HL-60/S4 treated with retinoic acid at 250 ng/mL for 4 days and 3 days (cell line): ENCODE results near the gene VDAC2.
"Not testable (repeated sequence)": the region's sequence is repeated elsewhere in the genome, so short reads cannot be mapped to it uniquely, and the experiment has no call there.

Experiments
- in situ Hi-C: fragments of 300-500 bp; cut with MboI; formaldehyde crosslinking; loops from 2 replicates; pipeline ENCODE4 v1.7.0; 2022; ENCODE audit warnings: low sequenced_read_pairs

Gene VDAC2

DNA sequence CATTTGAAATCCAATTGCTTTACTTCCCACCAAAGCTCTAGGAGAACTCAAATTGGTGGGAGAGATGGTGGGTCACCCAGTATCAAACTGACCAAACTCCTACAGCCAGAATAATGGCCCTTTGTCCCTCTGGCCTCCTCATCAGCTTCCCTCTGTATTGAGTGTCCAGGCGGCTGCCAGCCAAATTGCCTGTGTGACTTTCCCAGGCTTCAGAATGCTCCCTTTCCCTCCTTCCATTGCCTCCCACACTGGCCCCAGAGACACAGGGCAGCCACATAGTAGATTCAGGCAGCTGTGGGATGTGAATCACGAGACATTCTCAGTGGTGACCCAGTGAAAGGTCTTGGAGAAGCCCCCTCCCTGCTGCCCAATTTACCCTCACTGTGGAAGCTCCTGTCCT is 12.7 kb upstream of the VDAC2 start:
- in situ Hi-C loops, result no loop called here

GRCh38 chr10:75199949-75200348 is 10.6 kb upstream of the VDAC2 start:
- in situ Hi-C loops, result not testable (repeated sequence)

- in situ Hi-C loops, result no loop called here
Observed at GRCh38 chr10:75201793-75202307, 8.7 kb upstream of the VDAC2 start.

DNA sequence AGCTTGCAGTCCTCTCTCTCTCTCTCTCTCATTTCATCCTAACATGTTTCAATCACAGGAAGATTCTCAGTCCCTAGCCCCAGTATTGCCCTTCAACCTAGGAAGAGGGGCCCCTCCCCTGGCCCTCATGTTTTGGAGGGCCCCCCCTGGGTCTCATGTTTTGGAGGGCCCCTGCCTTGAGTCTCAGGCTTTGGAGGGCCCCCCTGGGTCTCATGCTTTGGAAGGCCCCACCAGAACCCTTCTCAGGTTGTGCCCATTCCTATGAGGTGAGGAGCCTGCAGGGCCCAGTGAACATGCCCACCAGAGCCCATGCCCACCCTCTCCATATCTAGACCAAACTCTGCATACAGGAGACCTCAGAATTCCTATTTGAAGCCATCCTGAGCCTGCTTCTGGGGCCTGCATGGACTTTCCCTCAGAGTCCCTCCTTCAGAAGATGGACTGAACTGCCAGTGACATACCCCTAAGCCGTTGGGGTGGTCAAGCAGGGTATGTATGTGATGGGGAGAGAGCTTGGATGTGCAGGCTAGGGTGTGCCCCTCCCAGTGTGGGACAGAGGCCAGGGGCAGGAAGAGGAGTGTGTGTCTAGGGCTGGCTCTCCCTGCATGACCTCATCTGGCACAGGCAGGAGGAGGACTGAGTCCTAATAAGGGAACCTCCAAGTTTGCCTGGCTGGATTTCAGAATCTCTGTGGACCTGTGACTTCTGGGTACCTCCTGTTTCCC is 8.1 kb upstream of the VDAC2 start:
- in situ Hi-C loops, result no loop called here

GRCh38 chr10:75203046-75203620 is 7.5 kb upstream of the VDAC2 start:
- in situ Hi-C loops, result not testable (repeated sequence)

DNA sequence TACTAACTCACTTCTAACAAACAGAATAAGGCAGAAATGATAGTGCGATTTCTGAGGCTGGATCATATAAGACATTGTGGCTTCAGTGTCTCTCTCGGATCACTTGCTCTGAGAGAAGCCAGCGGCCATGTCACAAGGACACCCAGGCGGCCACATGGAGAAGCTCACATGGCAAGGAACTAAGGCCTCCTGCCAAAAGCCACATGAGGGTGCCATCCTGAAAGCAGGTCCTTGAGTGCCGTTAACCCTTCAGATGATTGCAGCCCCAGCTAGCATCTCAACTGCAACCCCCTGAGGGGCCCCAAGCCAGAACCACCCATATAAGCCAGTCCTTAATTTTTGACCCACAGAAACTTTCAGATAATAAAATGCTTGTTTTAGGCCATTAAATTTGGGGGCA is 6.9 kb upstream of the VDAC2 start:
- in situ Hi-C loops, result no loop called here

DNA sequence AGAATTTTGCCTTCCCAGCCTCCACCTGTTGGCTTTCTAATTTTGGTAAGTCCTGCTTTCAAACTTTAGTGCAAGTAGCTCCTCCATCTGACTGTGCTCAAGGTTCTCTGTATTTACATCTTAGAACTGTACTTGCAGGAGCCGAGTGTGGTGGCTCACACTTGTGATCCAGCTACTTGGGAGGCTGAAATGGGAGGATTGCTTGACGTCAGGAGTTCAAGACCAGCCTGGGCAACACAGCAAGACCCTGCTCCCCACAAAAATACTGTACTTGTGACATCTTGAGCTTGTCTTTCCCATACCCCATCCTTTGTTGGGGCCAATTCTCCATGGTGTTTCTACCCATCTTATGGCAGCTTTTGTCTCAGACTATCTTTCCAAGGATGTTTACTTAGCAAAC is 4.7 kb upstream of the VDAC2 start:
- in situ Hi-C loops, result no loop called here

DNA sequence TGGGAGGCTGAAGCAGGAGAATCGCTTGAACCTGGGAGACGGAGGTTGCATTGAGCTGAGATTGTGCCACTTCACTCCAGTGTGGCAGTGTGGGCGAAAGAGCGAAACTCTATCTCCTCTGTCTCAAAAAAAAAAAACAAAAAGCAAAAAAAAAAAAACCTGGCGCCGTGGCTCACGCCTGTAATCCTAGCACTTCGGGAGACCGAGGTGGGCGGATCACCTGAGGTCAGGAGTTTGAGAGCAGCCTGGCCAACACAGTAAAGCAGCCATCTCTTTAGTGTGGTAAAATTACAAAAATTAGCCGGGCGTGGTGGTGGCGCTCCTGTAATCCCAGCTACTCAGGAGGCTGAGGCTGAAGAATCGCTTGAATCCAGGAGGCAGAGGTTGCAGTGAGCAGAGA is 4.0 kb upstream of the VDAC2 start:
- in situ Hi-C loops, result not testable (repeated sequence)

DNA sequence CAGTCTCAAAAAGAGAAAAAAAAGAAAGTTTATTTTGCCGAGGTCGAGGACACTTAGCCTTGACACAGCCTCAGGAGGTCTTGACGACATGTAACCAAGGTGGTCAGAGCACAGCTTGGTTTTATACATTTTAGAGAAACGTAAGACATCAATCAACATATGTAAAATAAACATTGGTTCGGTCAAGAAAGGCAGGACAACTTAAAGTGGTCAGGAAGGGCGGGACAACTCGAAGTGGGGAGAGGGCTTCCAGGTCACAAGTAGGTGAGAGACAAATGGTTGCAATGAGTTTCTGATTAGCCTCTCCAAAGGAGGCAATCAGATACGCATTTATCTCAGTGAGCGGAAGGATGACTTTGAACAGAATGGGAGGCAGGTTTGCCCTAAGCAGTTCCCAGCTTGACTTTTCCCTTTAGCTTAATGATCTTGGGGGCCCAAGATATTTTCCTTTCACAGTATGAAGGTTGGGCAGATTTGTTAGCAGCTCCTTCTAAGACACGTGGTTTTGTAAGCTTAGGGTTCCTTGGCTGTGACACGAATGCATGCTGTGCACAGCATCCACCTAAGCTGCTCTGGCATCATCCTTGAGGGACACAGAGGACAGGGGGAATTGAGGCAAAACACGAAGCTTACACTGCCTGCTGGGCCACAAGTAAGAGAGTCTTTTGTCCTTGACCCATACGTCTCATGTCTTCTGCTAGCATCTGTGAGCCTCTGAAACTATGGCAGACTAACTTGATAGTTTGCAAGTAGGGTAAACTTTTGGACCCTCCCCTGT is 3.3 kb upstream of the VDAC2 start:
- in situ Hi-C loops, result no loop called here

DNA sequence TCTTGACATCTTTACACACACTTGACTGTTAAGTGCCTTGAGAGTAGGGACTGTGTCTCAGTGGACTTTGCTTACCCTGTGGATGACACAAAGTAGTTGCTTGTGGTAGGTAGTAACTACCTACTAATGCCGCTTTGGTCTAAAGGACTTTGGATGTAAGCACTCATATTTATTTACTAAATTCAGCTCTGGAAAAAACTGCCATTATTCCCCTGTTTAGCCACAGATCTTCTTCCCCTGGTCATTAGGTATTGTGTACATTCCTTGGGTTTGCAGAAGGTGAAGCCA is 2.8 kb upstream of the VDAC2 start:
- in situ Hi-C loops, result no loop called here

- in situ Hi-C loops, result no loop called here
Observed at GRCh38 chr10:75208181-75208580, 2.4 kb upstream of the VDAC2 start.

DNA sequence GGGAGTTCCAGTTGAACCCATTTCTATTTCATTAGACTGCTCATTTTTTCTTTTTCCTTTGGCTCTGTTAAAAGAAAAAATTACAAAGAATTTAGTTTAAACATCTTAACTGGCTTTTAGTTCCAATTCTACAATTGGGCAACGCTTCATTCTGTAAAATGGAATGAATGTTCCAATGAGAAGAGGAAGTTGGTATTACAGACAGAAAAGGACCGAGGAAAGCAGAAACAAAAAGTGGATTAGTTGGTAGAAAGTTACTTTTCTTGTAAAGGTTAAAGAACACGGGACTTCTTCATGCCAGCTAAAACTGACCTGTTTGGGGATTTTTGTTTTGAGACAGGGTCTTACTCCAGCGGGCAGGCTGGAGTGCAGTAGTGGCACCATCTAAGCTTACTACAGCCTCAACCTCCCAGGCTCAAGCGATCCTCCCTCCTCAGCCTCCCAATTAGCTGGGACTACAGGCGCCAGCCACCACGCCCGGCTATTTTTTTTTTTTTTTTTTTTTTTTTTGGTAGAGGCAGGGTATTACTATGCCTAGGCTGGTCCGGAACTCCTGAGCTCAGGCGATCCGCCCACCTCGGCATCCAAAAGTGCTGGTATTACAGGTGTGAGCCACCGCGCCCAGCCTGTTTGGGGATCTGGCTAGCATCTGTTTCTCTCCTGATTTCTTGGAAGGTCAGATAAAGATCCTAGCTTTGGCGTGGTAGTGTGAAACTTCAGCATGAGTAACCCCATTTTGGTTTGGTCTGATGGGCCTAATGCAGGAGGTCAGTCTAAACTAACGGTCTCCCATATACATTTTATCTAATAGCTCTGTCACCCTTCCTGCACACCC is 1.3 kb upstream of the VDAC2 start:
- in situ Hi-C loops, result no loop called here

- in situ Hi-C loops, result no loop called here
Observed at GRCh38 chr10:75209921-75210281, 695 bp upstream of the VDAC2 start.

DNA sequence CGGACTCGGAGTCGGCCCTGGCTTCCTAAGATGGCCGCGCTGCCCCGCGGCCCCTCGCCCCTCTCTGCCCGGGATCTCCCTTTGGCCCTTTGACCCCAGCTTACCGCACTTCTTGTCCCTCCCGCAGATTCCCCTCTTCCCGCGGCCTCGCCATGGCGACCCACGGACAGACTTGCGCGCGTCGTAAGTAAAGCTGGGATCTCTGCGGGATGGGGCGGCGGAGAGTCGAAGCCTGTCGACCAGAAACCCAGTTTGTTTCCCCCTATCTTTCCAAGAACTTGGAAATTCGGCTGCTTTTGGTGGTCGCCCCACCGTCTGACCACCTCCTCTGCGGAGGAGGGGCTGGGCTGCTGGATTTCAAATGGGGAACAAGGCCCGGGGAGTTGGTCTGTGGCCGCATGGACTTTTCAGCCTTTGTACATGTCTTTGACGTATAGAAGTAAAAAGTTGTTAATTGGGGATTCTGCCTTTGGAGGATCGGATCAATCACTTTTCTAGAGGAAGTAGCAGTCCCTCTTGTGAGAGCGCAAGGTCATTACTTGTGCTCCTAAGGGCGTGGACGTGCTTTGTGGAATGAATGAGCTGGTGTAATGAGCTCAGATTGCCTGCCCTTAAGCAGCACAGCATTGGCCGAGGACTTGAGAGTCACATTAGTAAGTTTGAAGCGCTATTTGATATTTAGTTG is 553 bp downstream of the VDAC2 start:
- in situ Hi-C loops, result no loop called here

- in situ Hi-C loops, result no loop called here
Observed at GRCh38 chr10:75212343-75212742, 1.7 kb downstream of the VDAC2 start.

DNA sequence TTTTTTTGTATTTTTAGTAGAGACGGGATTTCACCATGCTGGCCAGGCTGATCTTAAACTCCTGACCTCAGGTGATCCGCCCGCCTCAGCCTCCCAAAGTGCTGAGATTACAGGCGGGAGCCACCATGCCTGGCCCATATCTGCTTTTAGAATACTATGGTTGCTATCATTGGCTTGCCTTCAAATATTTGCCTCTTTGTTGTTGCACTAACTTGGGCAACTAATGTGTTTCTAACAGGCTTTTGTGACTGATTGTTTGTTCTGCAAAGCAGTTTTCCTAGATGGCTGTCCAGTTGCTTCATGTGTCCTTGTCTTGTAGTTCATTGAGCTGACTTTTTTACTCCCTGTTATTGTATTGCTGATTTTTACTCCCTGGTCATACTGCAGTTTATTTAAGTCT is 9.7 kb downstream of the VDAC2 start:
- in situ Hi-C loops, result no loop called here

GRCh38 chr10:75221492-75221891 is 10.9 kb downstream of the VDAC2 start:
- in situ Hi-C loops, result not testable (repeated sequence)

GRCh38 chr10:75223507-75223906 is 12.9 kb downstream of the VDAC2 start:
- in situ Hi-C loops, result no loop called here

GRCh38 chr10:75226095-75226494 is 15.5 kb downstream of the VDAC2 start:
- in situ Hi-C loops, result loop anchor here (25.0 kb wide), 1 partner anchor 964 kb away; no protein-coding TSS in a partner anchor

DNA sequence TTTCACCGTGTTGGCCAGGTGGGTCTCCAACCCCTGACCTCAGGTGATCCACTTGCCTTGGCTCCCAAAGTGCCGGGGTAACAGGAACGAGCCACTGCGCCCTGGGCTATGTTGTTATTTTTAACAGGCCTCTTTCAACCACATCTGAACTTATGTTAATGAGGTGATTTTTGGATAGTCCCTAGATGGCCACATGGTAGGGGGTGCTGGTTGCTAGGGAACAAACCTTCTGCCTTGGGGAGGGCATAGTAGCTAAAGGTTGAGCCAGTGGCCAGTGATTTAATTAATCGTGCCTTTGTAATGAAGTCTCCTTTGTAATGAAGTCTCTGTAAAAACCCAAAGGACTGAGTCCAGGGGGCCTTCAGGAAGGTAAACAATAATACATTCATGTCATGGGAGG is 16.1 kb downstream of the VDAC2 start:
- in situ Hi-C loops, result loop anchor here (25.0 kb wide), 1 partner anchor 964 kb away; no protein-coding TSS in a partner anchor

GRCh38 chr10:75228278-75228677 is 17.7 kb downstream of the VDAC2 start:
- in situ Hi-C loops, result loop anchor here (25.0 kb wide), 1 partner anchor 966 kb away; no protein-coding TSS in a partner anchor
